ENCODE data around the gene BMPR2. TPM values are rescaled to one million over a fixed set of nuclear protein-coding genes. Genes with fewer than 3 reads are reported as not detected.

The BMPR2 gene
- total RNA-seq, 1 donor from 2014 or later = 11.3 TPM

DNA sequence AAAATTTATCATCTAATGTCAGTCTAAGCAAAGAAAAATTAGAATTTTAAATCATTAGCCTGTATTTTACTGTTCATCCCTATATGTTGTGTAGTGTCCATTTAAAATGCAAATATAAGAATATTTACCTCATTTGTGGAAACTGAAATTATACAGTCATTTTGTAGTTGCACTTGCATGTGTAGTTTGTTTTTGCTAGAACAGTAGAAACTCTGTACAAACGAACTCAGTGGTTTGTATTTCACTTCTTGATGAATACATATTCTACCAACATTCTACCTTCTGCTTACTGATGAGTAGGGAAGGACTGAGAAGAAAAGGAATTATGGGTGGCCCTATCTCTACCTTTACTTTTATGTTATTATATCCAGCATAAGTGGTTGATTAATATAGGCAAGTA, 29.7 kb downstream of the BMPR2 start:
- no peaks in the 10 kb centered on the region for H3K27me3 Mint-ChIP-seq (ENCODE audit: low read depth)

DNA sequence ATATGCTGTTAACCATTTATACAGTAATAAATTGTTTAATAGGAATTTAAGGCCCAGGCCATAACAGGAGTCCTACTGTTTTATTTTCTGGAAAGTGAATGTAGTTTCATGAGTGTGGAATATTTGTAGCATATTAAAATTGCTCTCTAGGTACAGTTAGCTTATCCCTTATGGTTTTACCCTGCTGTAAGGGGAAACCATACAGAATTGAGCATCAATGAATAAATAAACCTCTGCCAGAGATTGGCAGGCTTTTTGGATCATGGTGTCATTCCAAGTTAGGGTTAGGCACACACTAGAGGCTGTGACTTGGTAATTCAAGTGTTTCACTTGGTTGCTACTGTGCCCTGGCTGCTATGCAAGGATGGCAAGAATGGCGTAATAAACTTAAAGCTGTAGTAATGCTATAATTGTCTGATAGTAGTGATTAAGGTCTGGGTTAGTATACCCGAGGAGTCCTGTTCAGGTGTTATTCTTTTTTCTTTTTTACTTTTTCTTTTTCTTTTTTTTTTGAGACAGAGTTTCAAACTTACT, 30.4 kb downstream of the BMPR2 start:
- H3K4me3 Mint-ChIP-seq (ENCODE audit: low read depth) = no peak overlapping the region
- no peak overlapping the region for H3K27ac Mint-ChIP-seq
- H3K27me3 Mint-ChIP-seq (ENCODE audit: low read depth) = no peaks in the 10 kb centered on the region
- H3K36me3 Mint-ChIP-seq (ENCODE audit: low read depth) = no peaks in the 10 kb centered on the region
- no peak for DNase-seq (ENCODE audit: low spot score)
- intact Hi-C loops (cut with micrococcal nuclease) = no loop called here
- no peaks in the 10 kb centered on the region for H3K9me3 Mint-ChIP-seq
- H3K4me1 Mint-ChIP-seq (ENCODE audit: low read depth) = peaks cover 1% of the 10 kb centered on the region

More for the DNA sequence above, 29.7 kb downstream of the BMPR2 start:
- Mint-ChIP-seq H3K36me3 (ENCODE audit: low read depth) (no peaks in the 10 kb centered on the region), H3K4me1 (ENCODE audit: low read depth) (peaks cover 1% of the 10 kb centered on the region), H3K9me3 (no peaks in the 10 kb centered on the region), H3K4me3 (ENCODE audit: low read depth) (no peak overlapping the region), H3K27ac (no peak overlapping the region)
- intact Hi-C loops (cut with micrococcal nuclease) = no loop called here
- DNase-seq (ENCODE audit: low spot score) = no peak

DNA sequence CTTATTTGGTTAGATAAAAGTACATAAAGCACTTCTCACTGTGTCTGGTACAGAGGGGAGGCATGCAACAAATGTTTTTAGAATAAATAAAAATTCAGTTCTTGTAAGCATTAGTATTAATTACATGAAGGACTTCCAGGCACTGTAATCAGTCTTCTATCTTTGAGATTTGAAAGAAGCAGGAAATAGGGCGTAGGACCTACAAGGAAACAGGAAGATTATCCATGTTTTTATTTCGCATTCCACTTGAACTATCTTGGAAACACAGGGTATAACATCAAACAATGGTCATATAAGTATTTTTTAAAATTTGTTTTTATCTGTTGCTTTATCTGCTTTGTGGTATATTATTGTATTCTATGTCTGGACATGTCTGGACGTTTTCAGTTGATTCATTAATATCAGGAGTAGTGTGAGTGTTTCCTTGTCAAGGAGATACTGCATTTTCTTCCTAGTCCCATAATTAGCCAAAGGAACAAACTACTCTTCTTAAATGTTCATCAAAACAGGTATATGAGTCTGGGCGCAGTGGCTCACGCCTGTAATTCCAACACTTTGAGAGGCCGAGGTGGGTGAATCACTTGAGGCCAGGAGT, 32.5 kb downstream of the BMPR2 start:
- Mint-ChIP-seq H3K27me3 (ENCODE audit: low read depth) (no peaks in the 10 kb centered on the region), H3K4me3 (ENCODE audit: low read depth) (no peak overlapping the region), H3K9me3 (no peaks in the 10 kb centered on the region), H3K36me3 (ENCODE audit: low read depth) (no peaks in the 10 kb centered on the region), H3K4me1 (ENCODE audit: low read depth) (peaks cover 1% of the 10 kb centered on the region), H3K27ac (no peak overlapping the region)
- DNase-seq (ENCODE audit: low spot score) = no peak
- intact Hi-C loops (cut with micrococcal nuclease) = no loop called here

DNA sequence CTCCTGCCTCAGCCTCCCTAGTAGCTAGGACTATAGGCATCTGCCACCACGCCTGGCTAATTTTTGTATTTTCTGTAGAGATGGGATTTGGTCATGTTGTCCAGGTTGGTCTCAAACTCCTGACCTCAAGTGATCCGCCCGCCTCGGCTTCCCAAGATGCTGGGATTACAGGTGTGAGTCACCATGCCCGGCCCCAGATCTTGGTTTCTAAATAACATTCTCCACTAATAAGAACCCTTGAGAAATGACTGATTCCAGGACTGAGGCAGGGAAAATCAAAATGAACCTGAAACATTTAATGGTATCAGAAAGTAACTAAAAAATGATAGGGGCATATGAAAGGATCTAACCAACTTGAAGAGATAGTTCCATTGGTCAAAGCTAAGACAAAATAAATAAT, 34.0 kb downstream of the BMPR2 start:
- no peaks in the 10 kb centered on the region for H3K9me3 Mint-ChIP-seq
- DNase-seq (ENCODE audit: low spot score) = no peak
- H3K4me1 Mint-ChIP-seq (ENCODE audit: low read depth) = peaks cover 1% of the 10 kb centered on the region
- H3K36me3 Mint-ChIP-seq (ENCODE audit: low read depth) = no peaks in the 10 kb centered on the region
- H3K27me3 Mint-ChIP-seq (ENCODE audit: low read depth) = no peaks in the 10 kb centered on the region
- no peak overlapping the region for H3K27ac Mint-ChIP-seq
- no peak overlapping the region for H3K4me3 Mint-ChIP-seq (ENCODE audit: low read depth)
- intact Hi-C loops (cut with micrococcal nuclease) = no loop called here

DNA sequence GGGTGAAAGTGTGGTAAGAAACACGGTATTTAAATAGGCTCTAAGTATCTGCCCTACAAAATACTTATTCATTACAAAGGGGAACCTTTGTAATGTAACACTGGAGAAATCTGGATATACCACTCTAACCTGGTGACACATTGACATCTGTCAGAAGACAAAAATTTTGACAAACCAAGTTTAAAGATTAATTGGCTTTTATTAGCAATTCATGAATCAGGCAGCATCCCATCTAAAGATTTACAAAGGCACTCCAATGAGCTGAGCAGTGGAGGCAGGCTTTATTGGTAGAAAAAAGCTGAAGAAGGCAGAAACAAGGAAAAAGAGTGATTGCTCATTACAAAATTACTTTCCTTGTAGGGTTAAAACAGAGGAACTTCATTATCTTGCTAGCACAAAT, 35.0 kb downstream of the BMPR2 start:
- Mint-ChIP-seq H3K27ac (no peak overlapping the region), H3K9me3 (no peaks in the 10 kb centered on the region), H3K4me3 (ENCODE audit: low read depth) (no peak overlapping the region), H3K36me3 (ENCODE audit: low read depth) (no peaks in the 10 kb centered on the region), H3K4me1 (ENCODE audit: low read depth) (peaks cover 1% of the 10 kb centered on the region), H3K27me3 (ENCODE audit: low read depth) (no peaks in the 10 kb centered on the region)
- DNase-seq (ENCODE audit: low spot score) = no peak
- intact Hi-C loops (cut with micrococcal nuclease) = no loop called here

DNA sequence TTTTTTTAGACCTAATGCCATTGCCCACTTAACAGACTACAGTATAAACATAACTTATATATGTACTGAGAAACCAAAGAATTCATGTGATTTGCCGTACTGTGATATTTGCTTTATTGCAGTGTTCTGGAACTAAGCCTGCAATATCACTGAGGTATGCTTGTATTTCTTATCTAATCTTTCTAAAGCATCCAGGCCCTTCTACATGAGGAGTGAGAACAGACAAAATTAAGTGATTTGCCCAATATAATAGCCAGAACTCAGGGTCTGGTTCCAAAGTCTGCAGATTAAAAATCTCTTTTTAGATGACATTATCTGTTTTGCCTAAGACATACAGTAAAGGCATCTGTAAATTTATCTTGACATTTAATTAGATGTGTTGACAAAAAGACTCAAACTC, 41.9 kb downstream of the BMPR2 start:
- H3K9me3 Mint-ChIP-seq = no peaks in the 10 kb centered on the region
- H3K4me1 Mint-ChIP-seq (ENCODE audit: low read depth) = no peaks in the 10 kb centered on the region
- no peak overlapping the region for H3K4me3 Mint-ChIP-seq (ENCODE audit: low read depth)
- DNase-seq (ENCODE audit: low spot score) = no peak
- no peak overlapping the region for H3K27ac Mint-ChIP-seq
- intact Hi-C loops (cut with micrococcal nuclease) = no loop called here
- H3K36me3 Mint-ChIP-seq (ENCODE audit: low read depth) = no peaks in the 10 kb centered on the region
- no peaks in the 10 kb centered on the region for H3K27me3 Mint-ChIP-seq (ENCODE audit: low read depth)

DNA sequence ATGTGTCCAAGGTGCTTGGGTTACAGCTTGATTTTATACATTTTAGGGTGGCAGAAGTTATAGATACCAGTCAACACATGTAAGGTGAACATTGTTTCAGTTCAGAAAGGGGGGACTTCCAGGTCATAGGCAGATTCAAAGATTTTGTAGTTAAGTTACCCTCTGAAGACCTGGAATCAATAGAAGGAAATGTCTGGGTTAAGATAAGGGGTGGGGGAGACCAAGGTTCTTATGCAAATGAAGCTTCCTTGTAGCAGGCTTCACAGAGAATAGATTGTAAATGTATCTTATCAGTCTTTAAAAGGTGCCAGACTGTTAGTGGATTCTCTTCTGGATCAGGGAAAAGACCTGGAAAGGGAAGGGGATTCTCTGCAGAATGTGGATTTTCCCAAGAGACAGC, 42.4 kb downstream of the BMPR2 start:
- H3K9me3 Mint-ChIP-seq = no peaks in the 10 kb centered on the region
- H3K4me1 Mint-ChIP-seq (ENCODE audit: low read depth) = no peaks in the 10 kb centered on the region
- H3K4me3 Mint-ChIP-seq (ENCODE audit: low read depth) = no peak overlapping the region
- no peak for DNase-seq (ENCODE audit: low spot score)
- intact Hi-C loops (cut with micrococcal nuclease) = no loop called here
- no peak overlapping the region for H3K27ac Mint-ChIP-seq
- H3K27me3 Mint-ChIP-seq (ENCODE audit: low read depth) = no peaks in the 10 kb centered on the region
- H3K36me3 Mint-ChIP-seq (ENCODE audit: low read depth) = no peaks in the 10 kb centered on the region

DNA sequence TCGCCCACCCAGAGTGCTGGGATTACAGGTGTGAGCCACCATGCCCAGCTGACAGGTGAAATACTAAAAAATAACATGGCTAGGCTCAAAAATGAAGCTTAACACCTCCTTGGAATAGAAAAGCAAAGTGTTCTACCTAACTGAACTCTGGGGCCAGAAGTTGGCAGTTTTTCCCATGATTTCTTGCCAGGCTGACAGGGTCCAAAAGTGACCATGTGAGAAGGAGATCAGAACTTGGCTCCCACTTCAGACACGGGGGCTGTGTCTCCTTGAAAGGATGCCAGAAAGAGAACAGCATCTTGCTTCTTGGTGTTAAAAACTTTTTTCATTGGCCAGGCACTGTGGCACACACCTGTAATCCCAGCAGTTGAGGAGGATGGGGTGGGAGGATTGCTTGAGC, 47.0 kb downstream of the BMPR2 start:
- Mint-ChIP-seq H3K27ac (no peak overlapping the region), H3K4me1 (ENCODE audit: low read depth) (peaks cover 6% of the 10 kb centered on the region), H3K27me3 (ENCODE audit: low read depth) (no peaks in the 10 kb centered on the region), H3K4me3 (ENCODE audit: low read depth) (no peak overlapping the region), H3K36me3 (ENCODE audit: low read depth) (no peaks in the 10 kb centered on the region), H3K9me3 (peaks cover under 1% of the 10 kb centered on the region)
- intact Hi-C loops (cut with micrococcal nuclease) = no loop called here
- DNase-seq (ENCODE audit: low spot score) = no peak

DNA sequence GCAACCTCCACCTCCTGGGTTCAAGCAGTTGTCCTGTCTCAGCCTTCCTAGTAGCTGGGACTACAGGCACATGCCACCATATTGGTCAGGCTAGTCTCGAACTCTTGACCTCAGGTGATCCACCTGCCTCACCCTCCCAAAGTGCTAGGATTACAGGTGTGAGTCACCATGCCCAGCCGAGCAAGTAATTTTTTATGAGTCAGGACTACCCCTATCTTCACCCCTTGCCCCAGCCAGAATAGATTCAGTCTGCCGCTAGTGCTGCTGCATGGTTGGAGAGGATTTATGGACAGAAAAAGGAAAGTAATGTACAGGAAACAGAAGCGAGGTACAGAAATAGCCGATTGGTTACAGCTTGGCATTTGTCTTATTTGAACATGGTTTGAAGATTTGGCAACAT, 48.9 kb downstream of the BMPR2 start:
- DNase-seq (ENCODE audit: low spot score) = no peak
- H3K4me3 Mint-ChIP-seq (ENCODE audit: low read depth) = no peak overlapping the region
- peaks cover 6% of the 10 kb centered on the region for H3K4me1 Mint-ChIP-seq (ENCODE audit: low read depth)
- no peak overlapping the region for H3K27ac Mint-ChIP-seq
- H3K36me3 Mint-ChIP-seq (ENCODE audit: low read depth) = peaks cover 7% of the 10 kb centered on the region
- H3K27me3 Mint-ChIP-seq (ENCODE audit: low read depth) = no peaks in the 10 kb centered on the region
- peaks cover 18% of the 10 kb centered on the region for H3K9me3 Mint-ChIP-seq
- intact Hi-C loops (cut with micrococcal nuclease) = no loop called here

DNA sequence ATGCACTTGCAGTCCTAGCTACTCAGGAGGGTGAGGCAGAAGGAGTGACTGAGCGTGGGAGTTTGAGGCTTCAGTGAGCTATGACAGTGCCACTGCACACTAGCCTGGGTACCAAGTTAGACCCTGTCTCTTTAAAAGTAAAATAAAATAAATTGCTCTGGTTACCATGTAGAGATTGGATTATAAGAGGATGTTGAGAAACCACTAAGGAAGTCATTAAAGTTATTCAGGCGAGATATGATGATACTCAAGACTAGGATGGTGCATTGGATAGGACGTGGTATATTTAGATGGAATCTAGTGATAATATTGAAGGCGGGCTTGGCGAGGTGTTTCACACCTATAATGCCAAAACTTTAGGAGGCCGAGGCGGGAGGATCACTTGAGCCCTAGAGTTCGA, 50.6 kb downstream of the BMPR2 start:
- no peak overlapping the region for H3K4me3 Mint-ChIP-seq (ENCODE audit: low read depth)
- H3K9me3 Mint-ChIP-seq = peaks cover 18% of the 10 kb centered on the region
- H3K4me1 Mint-ChIP-seq (ENCODE audit: low read depth) = peaks cover 6% of the 10 kb centered on the region
- H3K27ac Mint-ChIP-seq = no peak overlapping the region
- intact Hi-C loops (cut with micrococcal nuclease) = no loop called here
- peaks cover 7% of the 10 kb centered on the region for H3K36me3 Mint-ChIP-seq (ENCODE audit: low read depth)
- H3K27me3 Mint-ChIP-seq (ENCODE audit: low read depth) = no peaks in the 10 kb centered on the region
- DNase-seq (ENCODE audit: low spot score) = no peak

DNA sequence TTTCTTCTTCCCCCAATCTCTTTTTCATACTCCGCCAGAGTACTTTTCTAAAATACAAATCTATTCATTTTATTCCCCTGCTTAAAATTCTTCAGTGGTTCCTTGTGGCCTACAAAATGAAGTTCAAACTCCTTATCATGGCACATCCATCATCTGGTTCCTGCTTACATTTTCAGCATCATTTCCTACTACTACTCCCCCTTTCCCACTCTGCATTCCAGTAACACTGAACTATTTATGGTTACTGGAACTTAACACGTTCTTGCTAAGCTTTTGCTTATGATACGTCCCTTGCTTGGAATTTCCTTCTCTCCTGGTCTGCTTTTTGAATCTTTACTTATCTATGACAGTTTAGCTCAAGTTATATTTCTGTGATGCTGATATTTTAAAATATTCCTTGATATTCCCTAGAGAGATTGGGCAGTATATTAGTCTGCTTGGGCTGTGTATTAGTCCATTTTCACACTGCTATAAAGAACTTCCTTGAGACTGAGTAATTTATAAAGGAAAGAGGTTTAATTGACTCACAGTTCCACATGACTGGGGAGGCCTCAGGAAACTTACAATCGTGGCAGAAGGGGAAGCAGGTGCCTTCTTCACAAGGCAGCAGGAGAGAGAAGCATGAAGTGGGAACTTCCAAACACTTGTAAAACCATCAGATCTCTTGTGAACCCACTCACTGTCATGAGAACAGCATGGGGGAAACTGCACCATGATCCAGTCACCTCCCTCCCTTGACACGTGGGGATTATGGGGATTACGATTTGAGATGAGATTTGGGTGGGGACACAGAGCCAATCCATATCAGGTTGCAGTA, 53.2 kb downstream of the BMPR2 start:
- peaks cover 6% of the 10 kb centered on the region for H3K4me1 Mint-ChIP-seq (ENCODE audit: low read depth)
- H3K9me3 Mint-ChIP-seq = peaks cover 18% of the 10 kb centered on the region
- intact Hi-C loops (cut with micrococcal nuclease) = no loop called here
- peaks cover 7% of the 10 kb centered on the region for H3K36me3 Mint-ChIP-seq (ENCODE audit: low read depth)
- no peak overlapping the region for H3K4me3 Mint-ChIP-seq (ENCODE audit: low read depth)
- no peaks in the 10 kb centered on the region for H3K27me3 Mint-ChIP-seq (ENCODE audit: low read depth)
- H3K27ac Mint-ChIP-seq = no peak overlapping the region
- no peak for DNase-seq (ENCODE audit: low spot score)

DNA sequence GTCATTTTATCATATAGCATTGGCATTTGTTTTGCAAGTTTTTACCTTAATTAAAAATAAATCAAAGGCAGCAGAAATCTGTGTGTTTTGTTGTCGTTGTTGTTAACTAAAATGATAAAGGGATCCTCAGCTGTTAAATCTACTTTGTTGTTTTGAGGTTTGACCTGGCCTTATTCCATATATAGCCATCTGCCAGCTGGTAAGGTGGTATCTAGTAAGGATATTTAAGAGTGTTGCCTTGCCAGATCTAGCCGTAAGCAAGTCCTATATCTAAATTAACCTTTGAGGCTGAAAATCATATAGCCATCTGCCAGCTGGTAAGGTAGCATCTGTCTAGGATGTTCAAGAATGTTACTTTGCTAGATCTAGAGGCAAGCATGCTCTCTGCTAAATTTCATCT, 56.6 kb downstream of the BMPR2 start:
- H3K9me3 Mint-ChIP-seq = peaks cover 18% of the 10 kb centered on the region
- H3K27me3 Mint-ChIP-seq (ENCODE audit: low read depth) = no peaks in the 10 kb centered on the region
- no peak for DNase-seq (ENCODE audit: low spot score)
- no peak overlapping the region for H3K4me3 Mint-ChIP-seq (ENCODE audit: low read depth)
- intact Hi-C loops (cut with micrococcal nuclease) = no loop called here
- H3K36me3 Mint-ChIP-seq (ENCODE audit: low read depth) = peaks cover 7% of the 10 kb centered on the region
- H3K4me1 Mint-ChIP-seq (ENCODE audit: low read depth) = no peaks in the 10 kb centered on the region
- no peak overlapping the region for H3K27ac Mint-ChIP-seq

DNA sequence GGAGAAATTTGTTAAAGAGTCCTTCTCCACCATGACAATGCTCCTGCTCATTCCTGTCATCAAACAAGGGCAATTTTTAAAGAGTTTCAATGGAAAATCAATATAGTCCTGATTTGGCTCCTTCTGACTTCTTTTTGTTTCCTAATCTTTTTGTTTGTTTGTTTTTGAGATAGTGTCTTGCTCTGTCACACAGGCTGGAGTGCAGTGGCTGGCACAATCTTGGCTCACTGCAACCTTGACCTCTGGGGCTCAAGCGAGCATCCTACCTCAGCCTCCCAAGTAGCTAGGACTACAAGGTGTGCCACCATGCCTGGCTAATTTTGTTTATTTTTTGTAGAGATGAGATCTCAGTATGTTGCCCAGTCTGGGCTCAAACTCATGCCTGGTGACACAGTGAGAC, 58.3 kb downstream of the BMPR2 start:
- H3K27ac Mint-ChIP-seq = no peak overlapping the region

More for the DNA sequence above, 58.3 kb downstream of the BMPR2 start:
- DNase-seq (ENCODE audit: low spot score) = no peak
- Mint-ChIP-seq H3K4me1 (ENCODE audit: low read depth) (no peaks in the 10 kb centered on the region), H3K4me3 (ENCODE audit: low read depth) (no peak overlapping the region), H3K9me3 (peaks cover 4% of the 10 kb centered on the region), H3K36me3 (ENCODE audit: low read depth) (peaks cover under 1% of the 10 kb centered on the region), H3K27me3 (ENCODE audit: low read depth) (no peaks in the 10 kb centered on the region)
- intact Hi-C loops (cut with micrococcal nuclease) = no loop called here
